ENCODE measurements around the gene CACNG8.

CACNG8 gene

GRCh38 chr19:53969366-53969765 is 6.6 kb downstream of the CACNG8 start (continued):
- TF ChIP-seq ZNF660 (tag by site-specific recombination; IDR thresholded peaks at IDR 0.05), result no peak

- Histone ChIP-seq H3K27ac (ENCODE audit: extremely low read depth, low read depth, low read length) (no peak overlapping the region), H3K4me3 (ENCODE audit: low read depth, low read length) (no peak overlapping the region), H3K9me3 (ENCODE audit: control insufficient read depth, insufficient read depth, low read depth, low read length) (no peaks in the 10 kb centered on the region), H3K4me1 (ENCODE audit: control insufficient read depth, insufficient read depth, low read length) (no peaks in the 10 kb centered on the region), H3K36me3 (ENCODE audit: control insufficient read depth in 2 of 2, insufficient read depth in 1 of 2, low read length in 2 of 2) (peaks cover 0 to 8% of the 10 kb centered on the region in 2 experiments; a peak in 1 of 3 replicates)
- POLR2A ChIA-PET, result interaction anchor here (1.6 kb wide), 1 partner anchor 9 kb away, joined by 4 read pairs; no protein-coding TSS in a partner anchor
- CTCF ChIA-PET, result interaction anchor here (0.6 kb wide), 3 partner anchors 47 to 295 kb away, joined by 3 to 4 read pairs (median 3); no protein-coding TSS in a partner anchor
- TF ChIP-seq ZNF488 (tag by site-specific recombination; IDR thresholded peaks at IDR 0.05) (no peak), IKZF3 (tag by site-specific recombination; IDR thresholded peaks at IDR 0.05) (no peak), ZNF548 (tag by site-specific recombination; IDR thresholded peaks at IDR 0.05) (no peak), ZNF239 (tag by site-specific recombination; IDR thresholded peaks at IDR 0.05) (no peak), ZNF777 (tag by site-specific recombination; IDR thresholded peaks at IDR 0.05; ENCODE audit: borderline replicate concordance) (no peak), GLI2 (tag by site-specific recombination; IDR thresholded peaks at IDR 0.05; ENCODE audit: borderline replicate concordance, low read depth) (no peak), FEZF1 (tag by site-specific recombination; IDR thresholded peaks at IDR 0.05) (no peak), ZNF623 (tag by site-specific recombination; IDR thresholded peaks at IDR 0.05) (no peak), YY2 (tag by site-specific recombination; IDR thresholded peaks at IDR 0.05) (no peak), ZNF660 (tag by site-specific recombination; IDR thresholded peaks at IDR 0.05) (no peak), ZNF391 (tag by site-specific recombination; IDR thresholded peaks at IDR 0.05; ENCODE audit: borderline replicate concordance, low read depth) (no peak), ZNF274 (IDR thresholded peaks at IDR 0.05; ENCODE audit: low read length) (no peak), ZNF274 (tag by site-specific recombination; IDR thresholded peaks at IDR 0.05; ENCODE audit: borderline replicate concordance) (no peak), WT1 (tag by site-specific recombination; IDR thresholded peaks at IDR 0.05) (no peak), ZNF560 (tag by site-specific recombination; IDR thresholded peaks at IDR 0.05; ENCODE audit: borderline replicate concordance) (no peak), PRDM1 (tag by site-specific recombination; IDR thresholded peaks at IDR 0.05) (no peak)
- TF ChIP-seq, protein P1, sequence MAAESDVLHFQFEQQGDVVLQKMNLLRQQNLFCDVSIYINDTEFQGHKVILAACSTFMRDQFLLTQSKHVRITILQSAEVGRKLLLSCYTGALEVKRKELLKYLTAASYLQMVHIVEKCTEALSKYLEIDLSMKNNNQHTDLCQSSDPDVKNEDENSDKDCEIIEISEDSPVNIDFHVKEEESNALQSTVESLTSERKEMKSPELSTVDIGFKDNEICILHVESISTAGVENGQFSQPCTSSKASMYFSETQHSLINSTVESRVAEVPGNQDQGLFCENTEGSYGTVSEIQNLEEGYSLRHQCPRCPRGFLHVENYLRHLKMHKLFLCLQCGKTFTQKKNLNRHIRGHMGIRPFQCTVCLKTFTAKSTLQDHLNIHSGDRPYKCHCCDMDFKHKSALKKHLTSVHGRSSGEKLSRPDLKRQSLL (tag by site-specific recombination; IDR thresholded peaks at IDR 0.05), result no peak
Measured at GRCh38 chr19:53971673-53972072, 8.9 kb downstream of the CACNG8 start.

DNA sequence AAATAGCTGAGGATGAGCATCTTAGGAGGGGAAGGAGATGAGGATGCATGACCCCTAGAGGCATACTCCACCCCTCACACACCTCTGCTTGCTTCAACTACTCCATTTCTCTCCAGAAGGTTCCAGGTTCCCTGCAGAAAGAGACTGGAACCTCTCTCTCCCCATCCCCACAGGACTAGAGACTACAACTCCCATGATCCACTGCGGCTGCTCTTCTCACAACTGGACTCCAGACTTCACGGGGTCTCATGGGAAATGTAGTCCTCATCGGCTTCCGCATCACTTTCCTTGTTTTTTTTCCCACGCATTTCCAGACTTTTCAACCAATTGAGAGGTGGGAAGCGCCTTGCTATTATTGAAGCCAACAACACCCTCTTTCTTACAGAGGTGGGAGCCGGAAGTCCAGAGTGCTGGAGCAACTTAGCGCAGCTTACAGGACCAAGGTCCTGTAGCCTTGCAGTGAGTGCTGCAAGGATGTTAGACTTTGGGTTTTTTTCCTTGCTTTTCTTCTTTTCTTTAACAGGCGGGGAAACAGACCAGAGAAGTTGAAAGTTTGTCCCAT is 14.8 kb downstream of the CACNG8 start:
- H3K36me3 ChIP-seq (ENCODE audit: control insufficient read depth in 2 of 2, insufficient read depth in 1 of 2, low read length in 2 of 2), result peaks cover 0 to 4% of the 10 kb centered on the region in 2 experiments; a peak in 1 of 3 replicates
- TF ChIP-seq IKZF3 (tag by site-specific recombination; IDR thresholded peaks at IDR 0.05) (peak; percentile 44; the same call in 1 of the 2 replicates), ZNF335 (tag by site-specific recombination; conservative IDR thresholded peaks at IDR 0.05) (peak; percentile 70), ZNF112 (tag by site-specific recombination; IDR thresholded peaks at IDR 0.05) (no peak), ZNF76 (tag by site-specific recombination; IDR thresholded peaks at IDR 0.05; ENCODE audit: borderline replicate concordance, low read depth) (peak; percentile 98), ZBTB17 (tag by site-specific recombination; IDR thresholded peaks at IDR 0.05) (peak; percentile 84), ZNF366 (tag by site-specific recombination; conservative IDR thresholded peaks at IDR 0.05) (0 out of 2 replicates have a peak, but pooled peaks have one; percentile 26), ZNF214 (tag by site-specific recombination; IDR thresholded peaks at IDR 0.05; ENCODE audit: borderline replicate concordance) (no peak), ZNF341 (tag by site-specific recombination; IDR thresholded peaks at IDR 0.05; ENCODE audit: low read depth) (peak; percentile 58; the same call in 1 of the 2 replicates), ZSCAN16 (tag by site-specific recombination; IDR thresholded peaks at IDR 0.05) (no peak), ZXDB (tag by site-specific recombination; IDR thresholded peaks at IDR 0.05) (peak; percentile 20; the same call in 1 of the 2 replicates)
- TF ChIP-seq, protein P2, sequence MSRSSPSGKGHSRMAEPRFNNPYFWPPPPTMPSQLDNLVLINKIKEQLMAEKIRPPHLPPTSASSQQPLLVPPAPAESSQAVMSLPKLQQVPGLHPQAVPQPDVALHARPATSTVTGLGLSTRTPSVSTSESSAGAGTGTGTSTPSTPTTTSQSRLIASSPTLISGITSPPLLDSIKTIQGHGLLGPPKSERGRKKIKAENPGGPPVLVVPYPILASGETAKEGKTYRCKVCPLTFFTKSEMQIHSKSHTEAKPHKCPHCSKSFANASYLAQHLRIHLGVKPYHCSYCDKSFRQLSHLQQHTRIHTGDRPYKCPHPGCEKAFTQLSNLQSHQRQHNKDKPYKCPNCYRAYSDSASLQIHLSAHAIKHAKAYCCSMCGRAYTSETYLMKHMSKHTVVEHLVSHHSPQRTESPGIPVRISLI (tag by site-specific recombination; IDR thresholded peaks at IDR 0.05), result peak; percentile 91
- TF ChIP-seq, protein P3, sequence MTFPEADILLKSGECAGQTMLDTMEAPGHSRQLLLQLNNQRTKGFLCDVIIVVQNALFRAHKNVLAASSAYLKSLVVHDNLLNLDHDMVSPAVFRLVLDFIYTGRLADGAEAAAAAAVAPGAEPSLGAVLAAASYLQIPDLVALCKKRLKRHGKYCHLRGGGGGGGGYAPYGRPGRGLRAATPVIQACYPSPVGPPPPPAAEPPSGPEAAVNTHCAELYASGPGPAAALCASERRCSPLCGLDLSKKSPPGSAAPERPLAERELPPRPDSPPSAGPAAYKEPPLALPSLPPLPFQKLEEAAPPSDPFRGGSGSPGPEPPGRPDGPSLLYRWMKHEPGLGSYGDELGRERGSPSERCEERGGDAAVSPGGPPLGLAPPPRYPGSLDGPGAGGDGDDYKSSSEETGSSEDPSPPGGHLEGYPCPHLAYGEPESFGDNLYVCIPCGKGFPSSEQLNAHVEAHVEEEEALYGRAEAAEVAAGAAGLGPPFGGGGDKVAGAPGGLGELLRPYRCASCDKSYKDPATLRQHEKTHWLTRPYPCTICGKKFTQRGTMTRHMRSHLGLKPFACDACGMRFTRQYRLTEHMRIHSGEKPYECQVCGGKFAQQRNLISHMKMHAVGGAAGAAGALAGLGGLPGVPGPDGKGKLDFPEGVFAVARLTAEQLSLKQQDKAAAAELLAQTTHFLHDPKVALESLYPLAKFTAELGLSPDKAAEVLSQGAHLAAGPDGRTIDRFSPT (tag by site-specific recombination; IDR thresholded peaks at IDR 0.05), result no peak
- H3K27ac ChIP-seq (ENCODE audit: extremely low read depth, low read depth, low read length), result no peak overlapping the region
- ChIA-PET CTCF (no interaction called here), POLR2A (no interaction called here)
- no peaks in the 10 kb centered on the region for H3K9me3 ChIP-seq (ENCODE audit: control insufficient read depth, insufficient read depth, low read depth, low read length)
- no peak overlapping the region; the same call in 1 of the 2 replicates for H3K4me3 ChIP-seq (ENCODE audit: low read depth, low read length)
- peaks cover 18% of the 10 kb centered on the region for H3K4me1 ChIP-seq (ENCODE audit: control insufficient read depth, insufficient read depth, low read length)

Measured in HEK293 (cell line).